ENCODE results near the gene NCBP1. TPM values are rescaled to one million over a fixed set of nuclear protein-coding genes. Genes with fewer than 3 reads are reported as not detected.
"Not testable (repeated sequence)": the region's sequence is repeated elsewhere in the genome, so short reads cannot be mapped to it uniquely, and the experiment has no call there.

The NCBP1 gene
- total RNA-seq, 1 donor from 2014 or later: 44.2 TPM

DNA sequence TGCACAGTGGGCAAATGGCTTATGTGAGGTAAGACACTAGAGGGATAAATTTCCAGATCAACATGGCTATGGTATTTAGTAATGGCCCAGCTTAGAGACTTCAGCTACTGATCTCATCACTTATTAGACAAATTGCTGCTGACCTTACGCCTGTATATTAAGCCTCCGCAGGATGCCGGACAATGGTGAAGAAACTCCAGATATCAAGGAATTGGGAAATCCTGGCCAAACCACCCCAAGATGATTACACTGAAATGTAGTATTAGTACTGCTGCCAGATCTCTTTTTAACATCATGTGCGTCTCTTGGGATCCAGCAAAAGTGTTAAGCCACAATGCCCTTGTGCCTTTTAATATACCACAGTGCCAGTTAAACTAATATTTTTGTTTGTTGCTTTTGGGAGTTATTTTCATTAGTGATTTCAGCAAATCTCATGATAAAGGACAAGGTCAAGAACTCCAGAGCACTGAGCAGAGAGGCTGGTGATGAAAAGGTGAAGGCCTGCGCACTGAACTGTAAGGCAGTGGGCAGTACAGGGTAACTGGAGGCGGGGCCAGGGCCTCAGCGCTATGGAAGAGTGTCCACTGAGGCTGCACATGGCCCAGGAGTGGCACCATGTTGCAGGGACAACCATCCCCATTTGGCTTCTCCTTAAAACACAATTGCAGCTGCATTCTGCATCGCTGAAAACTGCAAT lies 32.9 kb upstream of the NCBP1 start:
- no peak for DNase-seq (ENCODE audit: low spot score)
- Mint-ChIP-seq H3K27me3 (ENCODE audit: low read depth) (peaks cover 3% of the 10 kb centered on the region), H3K4me1 (ENCODE audit: low read depth) (peaks cover 3% of the 10 kb centered on the region), H3K4me3 (ENCODE audit: low read depth) (no peak overlapping the region), H3K27ac (no peak overlapping the region), H3K36me3 (ENCODE audit: low read depth) (peaks cover 35% of the 10 kb centered on the region), H3K9me3 (no peaks in the 10 kb centered on the region)
- intact Hi-C loops (cut with micrococcal nuclease): no loop called here

- Mint-ChIP-seq H3K4me1 (ENCODE audit: low read depth) (peaks cover 3% of the 10 kb centered on the region), H3K27me3 (ENCODE audit: low read depth) (peaks cover 3% of the 10 kb centered on the region), H3K9me3 (no peaks in the 10 kb centered on the region), H3K27ac (no peak overlapping the region), H3K4me3 (ENCODE audit: low read depth) (no peak overlapping the region), H3K36me3 (ENCODE audit: low read depth) (peaks cover 41% of the 10 kb centered on the region)
- DNase-seq (ENCODE audit: low spot score): no peak
- intact Hi-C loops (cut with micrococcal nuclease): no loop called here
These were observed 32.3 kb upstream of the NCBP1 start for GRCh38 chr9:97601228-97601898.

GRCh38 chr9:97602430-97602829 lies 31.2 kb upstream of the NCBP1 start:
- intact Hi-C loops (cut with micrococcal nuclease): no loop called here
- H3K9me3 Mint-ChIP-seq: no peaks in the 10 kb centered on the region

DNA sequence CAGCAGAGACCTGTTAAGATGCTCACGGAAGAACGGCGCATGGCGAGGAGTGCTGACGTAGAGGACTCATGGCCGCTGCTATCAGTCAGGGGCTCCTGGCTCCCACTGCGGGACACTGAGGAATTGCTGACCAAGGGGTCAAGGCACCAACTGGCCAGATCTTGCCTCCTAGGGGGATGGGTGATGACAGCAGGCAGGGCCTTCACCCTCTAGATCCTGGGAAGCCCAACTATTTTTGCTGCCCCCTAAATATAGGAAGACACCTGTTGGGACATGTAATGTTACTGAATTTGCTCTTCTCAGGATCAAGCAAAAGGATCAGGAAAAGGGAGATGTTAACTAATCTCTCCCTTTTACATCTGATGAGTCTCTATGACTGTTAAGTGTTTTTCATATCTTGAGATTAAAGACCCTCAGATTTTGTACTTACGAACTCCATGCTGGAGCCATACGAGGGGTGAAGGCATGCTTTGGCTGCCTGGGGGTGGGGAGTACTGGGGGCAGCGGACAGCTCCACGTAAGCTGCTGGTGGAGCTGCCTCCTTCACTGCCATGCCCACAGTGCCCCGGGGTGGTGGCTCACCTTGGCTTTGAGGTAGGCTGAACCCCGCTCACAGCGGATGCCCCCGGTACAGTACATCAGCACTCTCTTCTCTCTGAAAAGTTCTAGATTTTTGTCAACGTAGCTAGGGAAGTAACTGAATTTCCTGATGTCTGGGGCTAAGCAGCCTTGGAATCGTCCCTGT lies 28.5 kb upstream of the NCBP1 start:
- Mint-ChIP-seq H3K4me3 (ENCODE audit: low read depth) (no peak overlapping the region), H3K27ac (no peak overlapping the region), H3K9me3 (no peaks in the 10 kb centered on the region), H3K27me3 (ENCODE audit: low read depth) (no peaks in the 10 kb centered on the region), H3K4me1 (ENCODE audit: low read depth) (no peaks in the 10 kb centered on the region), H3K36me3 (ENCODE audit: low read depth) (peaks cover 50% of the 10 kb centered on the region)
- intact Hi-C loops (cut with micrococcal nuclease): no loop called here
- DNase-seq (ENCODE audit: low spot score): no peak

More at GRCh38 chr9:97602430-97602829, 31.2 kb upstream of the NCBP1 start:
- H3K27ac Mint-ChIP-seq: no peak overlapping the region
- no peak overlapping the region for H3K4me3 Mint-ChIP-seq (ENCODE audit: low read depth)
- no peaks in the 10 kb centered on the region for H3K27me3 Mint-ChIP-seq (ENCODE audit: low read depth)
- no peak for DNase-seq (ENCODE audit: low spot score)
- peaks cover 44% of the 10 kb centered on the region for H3K36me3 Mint-ChIP-seq (ENCODE audit: low read depth)
- peaks cover 3% of the 10 kb centered on the region for H3K4me1 Mint-ChIP-seq (ENCODE audit: low read depth)

DNA sequence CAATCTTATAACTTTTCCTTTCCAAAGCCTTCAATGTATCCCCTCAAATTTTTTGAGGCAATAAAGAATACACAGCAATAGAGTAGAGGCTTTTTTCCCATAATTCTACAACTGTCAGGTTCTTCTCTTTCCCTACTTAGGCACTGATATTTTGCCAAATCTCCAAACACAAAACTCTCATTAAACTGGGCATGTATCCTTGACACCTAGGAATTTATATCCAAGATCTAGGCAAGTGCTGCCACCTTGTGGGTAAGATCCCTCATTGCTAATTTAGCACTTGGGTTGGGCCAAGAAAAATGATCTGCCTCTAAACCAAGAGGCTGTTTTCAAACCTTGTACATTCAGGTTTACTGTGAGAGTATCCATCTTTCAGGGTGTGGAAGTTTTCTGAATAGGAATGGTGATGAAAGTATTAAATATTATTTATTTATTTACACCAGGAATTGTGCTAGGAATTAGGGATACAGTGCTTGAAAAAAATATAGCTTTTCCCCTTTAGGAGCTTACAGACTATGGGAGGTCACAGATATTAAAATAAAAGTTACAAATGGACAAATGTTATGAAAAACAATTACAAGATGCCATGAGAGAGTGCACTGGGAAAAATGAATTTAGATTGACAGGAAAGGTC lies 18.1 kb upstream of the NCBP1 start:
- no peak overlapping the region for H3K4me3 Mint-ChIP-seq (ENCODE audit: low read depth)
- no peaks in the 10 kb centered on the region for H3K9me3 Mint-ChIP-seq
- H3K4me1 Mint-ChIP-seq (ENCODE audit: low read depth): peaks cover 17% of the 10 kb centered on the region
- no peaks in the 10 kb centered on the region for H3K27me3 Mint-ChIP-seq (ENCODE audit: low read depth)
- peak; percentile 29 for DNase-seq (ENCODE audit: low spot score)
- intact Hi-C loops (cut with micrococcal nuclease): loop anchor here (1.0 to 5.0 kb wide), 3 partner anchors 148 to 218 kb away; no protein-coding TSS in a partner anchor
- H3K36me3 Mint-ChIP-seq (ENCODE audit: low read depth): peaks cover 31% of the 10 kb centered on the region
- H3K27ac Mint-ChIP-seq: no peak overlapping the region

DNA sequence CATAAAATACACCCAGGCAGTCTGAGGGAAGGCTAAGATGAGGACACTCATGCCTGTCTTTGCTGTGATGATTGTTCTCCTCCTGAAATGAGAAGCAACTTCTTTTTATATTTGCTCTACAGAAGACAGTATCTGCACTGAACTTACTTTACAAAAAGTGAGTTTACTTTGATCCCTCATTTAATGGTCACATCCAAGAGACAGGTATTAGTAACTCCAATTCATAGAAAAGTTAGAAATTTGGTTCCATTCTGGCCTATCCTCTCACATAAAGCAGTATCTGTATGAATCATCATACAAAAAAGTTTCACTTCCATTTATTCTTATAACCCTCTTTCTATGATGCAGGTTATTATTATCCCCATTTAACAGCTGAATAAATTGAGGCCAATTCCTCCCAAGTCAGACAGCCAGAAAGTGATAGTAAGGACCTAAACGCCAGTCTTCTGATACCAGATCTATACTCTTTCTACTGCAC lies 15.6 kb upstream of the NCBP1 start:
- DNase-seq (ENCODE audit: low spot score): no peak
- H3K36me3 Mint-ChIP-seq (ENCODE audit: low read depth): peaks cover 42% of the 10 kb centered on the region
- no peaks in the 10 kb centered on the region for H3K27me3 Mint-ChIP-seq (ENCODE audit: low read depth)
- intact Hi-C loops (cut with micrococcal nuclease): loop anchor here (5.0 kb wide), 1 partner anchor 151 kb away; no protein-coding TSS in a partner anchor
- no peaks in the 10 kb centered on the region for H3K9me3 Mint-ChIP-seq
- no peak overlapping the region for H3K4me3 Mint-ChIP-seq (ENCODE audit: low read depth)
- peak overlapping the region; percentile 13 for H3K27ac Mint-ChIP-seq
- H3K4me1 Mint-ChIP-seq (ENCODE audit: low read depth): peaks cover 17% of the 10 kb centered on the region

- H3K27me3 Mint-ChIP-seq (ENCODE audit: low read depth); H3K4me3 Mint-ChIP-seq (ENCODE audit: low read depth); intact Hi-C loops (cut with micrococcal nuclease); H3K27ac Mint-ChIP-seq; H3K9me3 Mint-ChIP-seq; DNase-seq (ENCODE audit: low spot score): not testable (repeated sequence)
- peaks cover 58% of the 10 kb centered on the region for H3K36me3 Mint-ChIP-seq (ENCODE audit: low read depth)
- H3K4me1 Mint-ChIP-seq (ENCODE audit: low read depth): peaks cover 17% of the 10 kb centered on the region
These were observed 13.6 kb upstream of the NCBP1 start for GRCh38 chr9:97620063-97620462.

DNA sequence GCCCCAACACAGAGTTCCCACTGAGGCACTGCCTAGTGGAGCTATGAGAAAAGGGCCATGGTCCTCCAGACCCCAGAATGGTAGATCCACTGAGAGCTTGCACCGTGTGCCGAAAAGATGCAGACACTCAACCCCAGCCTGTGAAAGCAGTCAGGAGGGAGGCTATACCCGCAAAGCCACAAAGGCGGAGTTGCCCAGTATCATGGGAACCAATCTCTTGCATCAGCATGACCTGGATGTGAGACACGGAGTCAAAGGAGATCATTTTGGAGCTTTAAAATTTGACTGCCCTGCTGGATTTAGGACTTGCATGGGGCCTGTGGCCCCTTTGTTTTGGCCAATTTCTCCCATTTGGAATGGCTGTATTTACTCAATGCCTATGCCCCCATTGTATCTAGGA lies 11.1 kb upstream of the NCBP1 start:
- DNase-seq (ENCODE audit: low spot score); H3K9me3 Mint-ChIP-seq; H3K4me3 Mint-ChIP-seq (ENCODE audit: low read depth); intact Hi-C loops (cut with micrococcal nuclease); H3K27ac Mint-ChIP-seq; H3K27me3 Mint-ChIP-seq (ENCODE audit: low read depth): not testable (repeated sequence)
- Mint-ChIP-seq H3K36me3 (ENCODE audit: low read depth) (peaks cover 52% of the 10 kb centered on the region), H3K4me1 (ENCODE audit: low read depth) (peaks cover 15% of the 10 kb centered on the region)

GRCh38 chr9:97623946-97624345 lies 9.7 kb upstream of the NCBP1 start:
- DNase-seq (ENCODE audit: low spot score): no peak
- no peaks in the 10 kb centered on the region for H3K9me3 Mint-ChIP-seq
- H3K27me3 Mint-ChIP-seq (ENCODE audit: low read depth): no peaks in the 10 kb centered on the region
- intact Hi-C loops (cut with micrococcal nuclease): no loop called here
- H3K36me3 Mint-ChIP-seq (ENCODE audit: low read depth): peaks cover 44% of the 10 kb centered on the region
- no peak overlapping the region for H3K4me3 Mint-ChIP-seq (ENCODE audit: low read depth)
- peaks cover 4% of the 10 kb centered on the region for H3K4me1 Mint-ChIP-seq (ENCODE audit: low read depth)
- H3K27ac Mint-ChIP-seq: no peak overlapping the region

GRCh38 chr9:97625620-97626019 lies 8.0 kb upstream of the NCBP1 start:
- no peaks in the 10 kb centered on the region for H3K27me3 Mint-ChIP-seq (ENCODE audit: low read depth)
- H3K27ac Mint-ChIP-seq: no peak overlapping the region
- H3K9me3 Mint-ChIP-seq: no peaks in the 10 kb centered on the region
- peaks cover 9% of the 10 kb centered on the region for H3K4me1 Mint-ChIP-seq (ENCODE audit: low read depth)
- H3K4me3 Mint-ChIP-seq (ENCODE audit: low read depth): no peak overlapping the region
- intact Hi-C loops (cut with micrococcal nuclease): no loop called here
- no peak for DNase-seq (ENCODE audit: low spot score)
- H3K36me3 Mint-ChIP-seq (ENCODE audit: low read depth): peaks cover 40% of the 10 kb centered on the region

- intact Hi-C loops (cut with micrococcal nuclease): no loop called here
- Mint-ChIP-seq H3K27ac (no peak overlapping the region), H3K9me3 (no peaks in the 10 kb centered on the region), H3K36me3 (ENCODE audit: low read depth) (peaks cover 29% of the 10 kb centered on the region), H3K4me1 (ENCODE audit: low read depth) (peaks cover 17% of the 10 kb centered on the region), H3K27me3 (ENCODE audit: low read depth) (no peaks in the 10 kb centered on the region), H3K4me3 (ENCODE audit: low read depth) (no peak overlapping the region)
- DNase-seq (ENCODE audit: low spot score): no peak
These were observed 6.0 kb upstream of the NCBP1 start for GRCh38 chr9:97627624-97628023.

DNA sequence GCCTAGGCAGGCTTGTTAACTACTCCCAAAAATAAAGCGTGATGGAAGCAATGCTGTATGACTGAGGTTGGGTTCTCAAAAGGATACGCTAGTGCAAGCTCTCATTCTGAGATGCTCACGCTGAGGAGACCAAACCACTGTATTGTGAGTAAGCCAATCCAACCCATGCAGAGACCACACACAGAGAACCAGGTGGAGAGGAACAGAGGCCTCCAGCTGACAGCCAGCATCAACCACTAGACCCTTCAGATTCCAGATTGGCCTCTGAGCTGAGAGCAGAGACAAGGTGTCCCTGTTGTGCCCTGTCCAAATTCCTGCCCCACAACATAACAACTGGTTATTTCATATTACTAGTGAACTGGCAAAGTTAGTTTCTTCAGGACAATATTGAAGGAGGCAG lies 5.0 kb upstream of the NCBP1 start:
- peaks cover 17% of the 10 kb centered on the region for H3K4me1 Mint-ChIP-seq (ENCODE audit: low read depth)
- H3K27me3 Mint-ChIP-seq (ENCODE audit: low read depth): no peaks in the 10 kb centered on the region
- no peak overlapping the region for H3K27ac Mint-ChIP-seq
- intact Hi-C loops (cut with micrococcal nuclease): no loop called here
- peaks cover 21% of the 10 kb centered on the region for H3K36me3 Mint-ChIP-seq (ENCODE audit: low read depth)
- DNase-seq (ENCODE audit: low spot score): no peak
- H3K4me3 Mint-ChIP-seq (ENCODE audit: low read depth): no peak overlapping the region
- no peaks in the 10 kb centered on the region for H3K9me3 Mint-ChIP-seq

All from activated T-helper 2 cell treated with anti-CD3 and anti-CD28 coated beads, Interferon-gamma antibody, Interleukin-2, Interleukin-4, amounts not matched to agents 10 μg/mL and 5 μg/mL and 100 μg/mL, durations not matched to agents 14 hours and 24 hours and 36 hours (primary cell).